Measurements from ENCODE around the gene GOT1.

The GOT1 gene

DNA sequence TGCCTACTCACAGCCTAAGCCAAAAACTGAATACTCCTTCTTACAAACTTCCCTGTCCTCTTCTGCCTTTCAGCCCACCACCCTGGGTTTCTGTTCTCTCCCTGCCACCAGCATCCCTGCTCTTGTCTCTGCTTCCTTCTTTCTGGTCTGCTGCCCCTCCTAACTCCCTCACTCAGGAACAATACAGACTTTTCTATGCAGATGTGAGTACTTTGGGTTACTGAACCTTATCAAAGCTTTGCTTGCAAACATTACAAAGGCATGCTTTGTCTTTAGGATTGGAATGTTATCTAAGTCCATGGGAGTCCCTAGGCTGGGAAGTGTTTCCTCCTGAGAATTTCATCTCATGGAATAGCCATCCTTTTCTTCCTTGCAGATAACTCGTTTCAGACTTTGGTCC, 72.3 kb downstream of the GOT1 start:
- H3K27ac ChIP-seq = no peak overlapping the region
- ChIA-PET POLR2A (ENCODE audit: low non-redundant PET) (no interaction called here), CTCF (no interaction called here)
- TF ChIP-seq, protein P1, sequence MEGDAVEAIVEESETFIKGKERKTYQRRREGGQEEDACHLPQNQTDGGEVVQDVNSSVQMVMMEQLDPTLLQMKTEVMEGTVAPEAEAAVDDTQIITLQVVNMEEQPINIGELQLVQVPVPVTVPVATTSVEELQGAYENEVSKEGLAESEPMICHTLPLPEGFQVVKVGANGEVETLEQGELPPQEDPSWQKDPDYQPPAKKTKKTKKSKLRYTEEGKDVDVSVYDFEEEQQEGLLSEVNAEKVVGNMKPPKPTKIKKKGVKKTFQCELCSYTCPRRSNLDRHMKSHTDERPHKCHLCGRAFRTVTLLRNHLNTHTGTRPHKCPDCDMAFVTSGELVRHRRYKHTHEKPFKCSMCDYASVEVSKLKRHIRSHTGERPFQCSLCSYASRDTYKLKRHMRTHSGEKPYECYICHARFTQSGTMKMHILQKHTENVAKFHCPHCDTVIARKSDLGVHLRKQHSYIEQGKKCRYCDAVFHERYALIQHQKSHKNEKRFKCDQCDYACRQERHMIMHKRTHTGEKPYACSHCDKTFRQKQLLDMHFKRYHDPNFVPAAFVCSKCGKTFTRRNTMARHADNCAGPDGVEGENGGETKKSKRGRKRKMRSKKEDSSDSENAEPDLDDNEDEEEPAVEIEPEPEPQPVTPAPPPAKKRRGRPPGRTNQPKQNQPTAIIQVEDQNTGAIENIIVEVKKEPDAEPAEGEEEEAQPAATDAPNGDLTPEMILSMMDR (conservative IDR thresholded peaks at IDR 0.05; ENCODE audit: low read depth) = no peak
- DNase-seq (ENCODE audit: low spot score) = no peak

DNA sequence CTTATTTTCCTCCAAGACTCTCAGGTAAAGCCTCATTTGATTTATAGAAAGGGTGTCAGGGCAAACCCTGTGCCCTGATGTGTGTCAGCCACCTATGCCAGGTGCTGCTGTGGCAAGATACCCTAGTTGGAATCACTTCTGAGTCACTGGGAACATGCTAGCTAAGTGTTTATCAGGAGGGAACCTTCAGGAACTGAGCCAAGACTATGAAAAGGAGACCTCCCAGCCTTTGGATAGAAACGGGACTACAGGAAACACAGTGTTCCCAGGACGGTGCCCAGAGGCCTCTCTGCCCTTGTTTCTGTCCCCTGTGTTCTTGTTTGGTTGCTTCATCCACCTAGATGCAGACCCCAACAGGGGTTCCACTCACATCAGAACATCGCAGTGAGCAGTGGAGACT, 72.7 kb downstream of the GOT1 start:
- DNase-seq (ENCODE audit: low spot score) = no peak
- ChIA-PET POLR2A (ENCODE audit: low non-redundant PET) (no interaction called here), CTCF (no interaction called here)
- TF ChIP-seq, protein P1 (conservative IDR thresholded peaks at IDR 0.05; ENCODE audit: low read depth) = no peak
- no peak overlapping the region for H3K27ac ChIP-seq

DNA sequence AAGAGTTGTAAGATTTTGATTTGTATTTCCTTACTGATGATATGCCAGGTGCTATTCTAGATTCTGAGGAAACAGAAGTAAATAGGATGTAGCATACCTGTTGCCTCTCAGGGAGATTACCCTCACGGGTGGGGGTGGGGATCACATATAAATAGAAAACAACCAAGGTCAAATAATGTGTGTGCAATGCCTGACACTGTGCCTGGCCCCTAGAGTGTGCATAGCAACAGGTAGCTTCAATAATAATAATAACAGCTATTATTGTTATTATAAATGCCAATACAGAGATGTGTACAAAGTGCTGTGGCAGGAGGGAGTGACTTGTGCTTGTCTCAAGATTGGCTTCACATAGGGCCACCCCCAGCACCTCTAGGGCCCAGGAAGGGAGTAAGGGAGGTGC, 77.2 kb downstream of the GOT1 start:
- no peak for DNase-seq (ENCODE audit: low spot score)
- H3K27ac ChIP-seq = no peak overlapping the region
- POLR2A ChIA-PET (ENCODE audit: low non-redundant PET) = no interaction called here
- CTCF ChIA-PET = interaction anchor here (0.6 to 0.7 kb wide), 2 partner anchors 42 to 838 kb away, joined by 3 read pairs; no protein-coding TSS in a partner anchor
- TF ChIP-seq, protein P1 (conservative IDR thresholded peaks at IDR 0.05; ENCODE audit: low read depth) = no peak

DNA sequence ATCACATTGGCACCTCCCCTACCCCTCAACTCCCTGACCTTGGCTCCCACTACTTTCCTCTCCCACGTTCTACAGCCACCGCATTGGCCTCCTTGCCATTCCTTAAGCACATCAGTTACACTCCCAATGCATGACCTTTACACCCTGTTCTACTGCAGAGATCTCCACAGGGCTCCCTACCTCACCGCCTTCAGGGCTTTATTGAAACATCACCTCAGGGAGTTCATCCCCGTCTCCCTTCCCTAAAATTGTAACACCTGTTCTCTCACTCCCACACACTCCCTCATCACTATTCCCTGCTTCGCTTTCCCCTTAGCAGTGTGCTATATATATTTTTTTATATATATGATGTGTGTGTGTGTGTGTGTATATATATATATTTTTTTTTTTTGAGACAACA, 82.8 kb downstream of the GOT1 start:
- CTCF ChIA-PET = no interaction called here
- DNase-seq (ENCODE audit: low spot score) = no peak
- TF ChIP-seq, protein P1 (conservative IDR thresholded peaks at IDR 0.05; ENCODE audit: low read depth) = no peak
- POLR2A ChIA-PET (ENCODE audit: low non-redundant PET) = no interaction called here
- H3K27ac ChIP-seq = no peak overlapping the region
